ENCODE measurements around the gene PYCR2.

PYCR2 gene

DNA sequence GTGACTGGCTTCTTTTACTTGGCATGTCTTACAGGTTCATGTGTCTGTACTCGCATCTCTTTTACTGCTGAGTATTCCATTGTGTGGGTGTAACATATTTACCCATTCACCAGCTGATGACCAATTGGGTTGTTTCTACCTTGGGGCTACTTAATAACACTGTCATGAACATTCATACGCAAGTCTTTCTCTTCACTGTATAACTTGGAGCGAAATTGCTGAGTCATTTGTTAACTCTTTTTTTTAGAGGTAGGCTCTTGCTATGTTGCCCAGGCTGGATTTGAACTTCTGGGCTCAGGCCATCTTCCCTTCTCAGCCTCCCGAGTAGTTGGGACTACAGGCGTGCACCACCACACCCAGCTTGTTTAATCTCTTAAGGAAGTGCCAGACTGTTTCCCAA, 6.5 kb downstream of the PYCR2 start:
- no peak for DNase-seq

DNA sequence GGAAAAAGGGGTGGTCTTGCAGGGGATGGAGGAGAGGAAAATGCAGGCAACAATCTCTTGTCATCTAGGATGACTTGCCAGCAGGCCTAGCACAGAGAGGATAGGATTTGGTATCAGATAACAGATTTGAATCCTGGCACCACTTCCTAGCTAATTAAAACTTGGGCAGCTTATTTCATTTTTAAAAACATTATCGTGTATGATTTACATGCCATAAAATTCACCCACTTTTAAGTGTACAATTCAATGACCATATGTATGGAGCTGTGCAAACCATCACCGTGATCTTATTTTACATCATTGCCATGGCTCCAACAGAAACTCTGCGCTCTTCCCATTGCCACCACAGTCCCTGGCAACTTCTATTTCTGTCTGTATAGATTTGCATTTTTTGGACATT, 6.9 kb downstream of the PYCR2 start:
- DNase-seq, result no peak

DNA sequence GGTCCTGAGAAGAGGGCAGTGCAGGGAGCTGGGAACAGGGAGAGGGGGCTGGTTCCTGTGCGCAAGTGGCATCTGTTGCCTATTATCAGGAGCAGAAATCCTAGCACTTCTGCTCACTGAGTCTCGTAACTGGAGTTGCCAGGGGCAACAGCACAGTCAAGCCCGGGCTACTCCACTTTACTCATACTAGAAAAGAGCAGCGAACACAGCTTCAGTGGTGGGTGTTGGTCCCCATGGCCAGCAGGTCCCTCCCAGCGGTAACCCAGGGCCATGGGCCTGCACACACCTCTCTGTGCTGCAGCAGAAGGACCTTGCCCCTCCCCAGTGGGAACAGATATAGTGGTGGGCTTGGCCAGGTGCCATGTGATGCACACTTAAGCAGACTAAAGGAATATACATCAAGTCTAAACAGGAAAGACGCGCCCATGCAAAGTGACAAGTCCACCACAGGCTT, 8.5 kb downstream of the PYCR2 start:
- no peak for DNase-seq

DNA sequence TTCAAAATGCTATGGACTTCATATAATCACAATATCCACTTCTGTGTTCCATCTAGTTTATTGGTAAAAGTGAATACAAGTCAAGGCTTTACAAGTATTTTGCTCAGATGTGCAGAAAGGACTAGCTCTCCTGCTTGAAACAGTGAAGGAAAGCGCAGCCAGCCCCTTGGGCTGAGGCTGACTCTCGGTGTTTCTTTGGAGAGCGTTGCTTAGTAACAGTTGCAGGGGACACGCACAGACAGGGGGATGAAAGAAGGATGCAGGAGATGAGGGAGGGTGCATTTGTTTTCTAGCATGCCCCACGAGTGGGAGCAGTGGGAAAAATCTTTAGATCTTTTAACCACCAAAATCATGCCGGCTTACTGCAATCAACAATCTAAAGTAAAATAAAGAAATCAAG, 9.1 kb downstream of the PYCR2 start:
- DNase-seq, result no peak

DNA sequence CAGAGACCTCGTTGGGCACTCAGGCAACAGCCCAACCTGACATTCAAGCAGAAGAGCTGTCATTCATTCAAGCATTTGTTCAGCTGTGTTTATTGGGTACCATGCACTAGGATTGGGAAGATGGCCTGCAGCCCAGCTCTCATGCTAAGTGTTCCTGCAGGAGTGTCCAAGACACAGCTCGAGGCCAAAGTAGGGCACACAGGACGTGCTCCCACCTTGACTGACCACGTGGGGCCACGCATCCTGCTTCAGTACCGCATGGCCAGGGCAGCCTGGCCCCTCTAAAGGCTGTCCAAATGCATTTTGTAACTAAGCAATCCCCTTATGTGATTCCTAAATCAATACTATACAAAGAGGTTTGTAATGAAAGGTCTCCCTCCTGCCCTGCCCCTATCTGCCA, 9.7 kb downstream of the PYCR2 start:
- no peak for DNase-seq

DNA sequence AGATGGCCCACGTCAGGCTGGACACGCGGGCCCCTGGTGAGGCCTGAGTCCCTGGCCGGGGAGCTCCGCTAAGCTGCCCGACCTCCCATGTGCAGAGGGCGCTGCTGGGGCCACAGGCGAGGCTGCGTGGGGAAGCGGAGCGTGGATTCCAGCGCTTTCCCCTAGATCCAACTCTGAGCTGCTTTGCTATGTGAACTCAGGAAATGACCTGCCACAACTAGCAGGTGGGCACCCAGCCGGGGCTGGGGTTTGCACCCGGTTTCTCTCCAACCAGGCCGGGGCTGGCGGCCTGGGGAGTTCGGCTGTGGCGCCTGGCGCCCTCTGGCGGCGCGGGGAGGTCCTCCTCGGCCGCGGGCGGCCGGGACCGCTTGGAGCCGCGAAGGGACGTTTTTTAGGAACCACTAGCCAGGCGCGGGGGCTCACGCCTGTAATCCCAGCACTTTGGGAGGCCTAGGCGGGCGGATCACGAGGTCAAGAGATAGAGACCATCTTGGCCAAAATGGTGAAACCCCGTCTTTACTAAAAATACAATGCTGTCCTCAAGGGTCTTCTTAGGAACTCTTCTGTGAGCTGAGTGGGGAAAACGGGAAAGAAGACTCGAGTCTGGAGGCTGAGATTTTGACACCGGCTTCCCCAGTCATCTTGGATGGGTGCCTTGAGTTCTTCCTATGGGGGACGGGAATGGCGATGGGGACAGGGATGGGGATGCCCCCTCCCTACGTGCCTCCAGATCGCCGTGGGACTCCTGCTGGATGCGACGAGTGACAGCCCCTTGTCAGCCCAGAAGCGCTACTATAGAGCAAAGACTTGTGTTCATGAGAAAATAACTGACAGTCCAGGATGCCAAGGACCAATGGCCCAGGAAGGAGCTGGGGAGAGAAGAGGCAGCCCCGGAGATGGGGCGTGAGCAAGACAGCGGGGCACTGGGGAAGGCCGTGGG, 12.6 kb downstream of the PYCR2 start:
- DNase-seq, result peak; percentile 75

DNA sequence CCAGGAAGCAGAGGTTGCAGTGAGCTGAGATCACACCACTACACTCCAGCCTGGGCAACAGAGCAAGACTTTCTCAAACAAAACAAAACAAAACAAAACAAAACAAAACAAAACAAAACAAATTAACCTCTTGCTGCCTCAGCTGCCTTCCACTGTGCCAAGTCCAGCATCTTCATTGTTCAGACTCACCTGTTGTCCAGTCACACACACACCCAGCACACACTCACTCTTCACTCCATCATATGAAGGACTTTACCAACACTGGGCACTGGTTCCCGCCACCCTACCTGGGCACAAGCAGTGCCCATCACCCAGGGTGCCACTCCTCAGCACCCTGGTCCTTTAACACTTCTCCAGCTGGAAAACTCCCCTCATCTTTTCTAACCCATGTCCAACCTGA, 14.6 kb downstream of the PYCR2 start:
- DNase-seq, result no peak

DNA sequence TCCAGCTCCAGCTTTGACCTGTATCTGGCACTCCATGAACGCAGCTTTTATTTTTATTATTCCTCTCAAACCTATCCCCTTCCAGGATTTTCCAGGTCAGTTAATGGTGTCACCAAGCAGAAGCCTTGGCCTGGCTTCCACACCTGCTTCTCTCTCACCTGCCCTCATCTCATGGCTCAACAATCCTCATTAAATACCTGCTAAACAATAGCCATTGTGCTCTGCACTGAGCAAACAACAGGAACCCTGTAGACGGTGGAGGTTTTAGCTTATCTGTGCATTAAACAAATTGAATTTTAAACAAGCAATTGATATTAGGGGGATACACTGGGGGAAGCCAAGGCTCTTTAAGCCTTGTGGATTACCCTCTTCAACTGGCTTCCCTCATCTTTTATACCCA, 15.3 kb downstream of the PYCR2 start:
- DNase-seq, result no peak

DNA sequence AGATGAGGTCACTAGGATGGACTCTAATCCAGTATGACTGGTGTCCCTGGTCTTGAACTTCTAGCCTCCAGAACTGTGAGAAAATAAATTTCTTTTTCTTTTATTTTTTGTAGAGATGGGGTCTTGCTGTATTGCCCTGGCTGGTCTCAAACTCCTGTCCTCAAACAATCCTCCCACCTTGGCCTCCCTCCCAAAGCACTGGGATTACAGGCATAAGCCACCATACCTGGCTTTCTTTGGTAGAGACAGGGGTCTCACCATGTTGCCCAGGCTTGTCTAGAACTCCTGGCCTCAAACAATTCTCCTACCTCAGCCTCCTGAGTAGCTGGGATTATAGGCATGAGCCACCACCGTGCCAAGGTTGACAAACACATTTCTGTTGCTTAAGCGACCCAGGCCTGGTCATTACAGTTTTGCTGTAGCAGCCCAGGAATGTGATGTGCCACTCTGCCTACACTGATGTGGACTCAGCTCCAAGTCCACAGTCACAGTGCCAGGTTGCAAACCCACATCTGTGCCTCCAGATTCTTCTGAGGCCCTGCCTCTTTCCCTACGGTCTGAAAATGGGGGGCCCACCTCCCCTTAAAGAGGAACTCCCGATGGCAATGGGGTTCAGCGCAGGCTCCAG, 15.9 kb downstream of the PYCR2 start:
- no peak for DNase-seq

DNA sequence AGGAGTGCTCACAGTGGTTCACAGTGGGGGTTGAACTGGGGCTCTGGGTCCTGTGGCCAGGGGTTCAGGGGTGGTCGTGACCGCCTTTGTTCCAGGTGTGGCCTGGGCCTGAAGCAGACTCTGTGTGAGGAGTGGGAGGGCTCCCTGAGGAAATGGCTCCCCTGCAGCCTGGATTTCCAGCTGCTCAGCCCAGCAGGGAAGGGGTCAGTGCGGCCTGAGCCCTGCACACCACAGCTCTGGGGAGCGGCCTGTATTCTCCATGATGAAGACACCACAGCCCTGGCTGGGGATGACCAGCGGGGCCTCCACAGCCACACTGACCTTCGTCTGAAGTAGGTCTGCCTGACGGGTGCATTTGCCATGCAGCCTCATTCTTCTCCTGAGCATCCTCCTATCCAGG, 16.7 kb downstream of the PYCR2 start:
- no peak for DNase-seq

DNA sequence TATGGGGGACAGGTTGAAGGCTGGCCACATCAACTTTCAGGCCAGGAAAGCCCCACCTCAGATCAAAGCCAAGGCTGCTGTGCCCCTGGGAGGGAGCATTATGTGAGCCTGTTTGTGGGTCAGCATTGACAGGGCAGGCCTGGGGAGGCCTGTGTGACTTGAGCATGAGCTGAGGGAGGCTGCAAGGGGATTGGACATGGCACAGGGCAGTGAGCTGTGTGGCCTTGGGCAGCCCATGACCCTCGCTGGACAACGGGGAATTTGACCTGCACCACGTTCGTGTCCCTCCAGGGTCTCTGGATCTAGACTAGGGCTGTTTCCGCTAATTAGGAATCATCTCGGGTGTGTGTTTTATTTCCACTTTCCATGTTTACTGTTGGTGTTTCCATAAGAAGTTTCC, 17.6 kb downstream of the PYCR2 start:
- DNase-seq, result no peak

DNA sequence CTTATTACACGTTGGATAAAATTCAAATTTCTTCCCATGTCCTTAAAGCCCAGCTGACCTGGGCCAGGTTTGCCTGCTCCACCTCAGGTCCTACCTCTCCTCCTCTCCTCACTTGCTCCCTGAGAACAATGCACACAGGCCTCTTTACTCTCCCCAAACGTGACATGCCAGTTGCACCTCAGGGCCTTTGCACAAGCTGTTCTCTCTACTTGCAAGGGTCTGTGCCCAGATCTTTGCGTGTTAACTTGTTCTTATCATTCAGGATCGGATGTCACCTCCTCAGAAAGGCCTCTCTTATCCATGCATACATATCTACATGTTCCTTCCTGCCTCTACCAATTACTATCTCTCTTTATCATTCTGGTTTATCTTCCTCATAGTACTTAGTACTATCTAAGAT, 20.4 kb downstream of the PYCR2 start:
- DNase-seq, result no peak

DNA sequence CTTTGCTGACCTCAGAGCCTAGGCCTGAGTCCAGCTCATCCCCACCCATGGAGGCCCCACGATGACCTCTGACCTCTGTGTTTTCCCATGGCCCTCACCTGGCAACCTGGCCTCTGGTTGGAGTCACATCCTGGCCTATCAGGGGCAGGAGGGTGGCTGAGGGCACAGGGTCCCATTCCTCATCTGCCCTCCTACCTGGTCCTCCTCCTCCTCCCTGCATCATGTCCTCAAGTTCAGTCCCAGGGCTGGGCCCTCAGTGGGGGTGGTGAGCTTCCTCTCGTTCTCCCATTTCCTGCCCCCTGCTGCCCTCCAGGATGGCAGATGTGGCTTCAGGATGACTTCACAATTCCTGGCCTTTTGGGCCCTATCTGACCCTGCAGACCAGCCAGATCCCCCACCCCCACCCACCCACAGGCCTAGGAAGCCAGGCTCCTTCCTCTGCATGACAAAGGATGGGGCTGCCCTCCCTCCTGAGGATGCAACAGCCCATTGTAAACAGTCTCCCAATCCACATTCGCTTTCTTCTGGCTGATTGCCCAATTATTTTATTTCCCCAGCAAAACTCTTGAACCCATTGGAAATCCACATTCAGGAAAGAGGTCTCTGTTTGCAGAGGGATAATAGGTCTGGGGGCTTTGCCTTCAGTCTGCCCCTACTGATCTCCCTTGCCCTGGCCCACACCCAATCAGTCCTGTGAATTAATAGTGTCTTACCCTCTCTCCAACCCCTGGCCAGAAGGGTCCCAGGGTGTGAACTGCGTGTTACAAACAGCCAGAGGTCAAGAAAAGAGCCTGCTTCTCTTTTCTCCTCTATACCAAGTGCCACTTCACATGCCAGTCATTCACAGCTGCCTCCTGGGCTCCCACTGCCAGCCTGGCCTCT, 24.8 kb downstream of the PYCR2 start:
- no peak for DNase-seq

DNA sequence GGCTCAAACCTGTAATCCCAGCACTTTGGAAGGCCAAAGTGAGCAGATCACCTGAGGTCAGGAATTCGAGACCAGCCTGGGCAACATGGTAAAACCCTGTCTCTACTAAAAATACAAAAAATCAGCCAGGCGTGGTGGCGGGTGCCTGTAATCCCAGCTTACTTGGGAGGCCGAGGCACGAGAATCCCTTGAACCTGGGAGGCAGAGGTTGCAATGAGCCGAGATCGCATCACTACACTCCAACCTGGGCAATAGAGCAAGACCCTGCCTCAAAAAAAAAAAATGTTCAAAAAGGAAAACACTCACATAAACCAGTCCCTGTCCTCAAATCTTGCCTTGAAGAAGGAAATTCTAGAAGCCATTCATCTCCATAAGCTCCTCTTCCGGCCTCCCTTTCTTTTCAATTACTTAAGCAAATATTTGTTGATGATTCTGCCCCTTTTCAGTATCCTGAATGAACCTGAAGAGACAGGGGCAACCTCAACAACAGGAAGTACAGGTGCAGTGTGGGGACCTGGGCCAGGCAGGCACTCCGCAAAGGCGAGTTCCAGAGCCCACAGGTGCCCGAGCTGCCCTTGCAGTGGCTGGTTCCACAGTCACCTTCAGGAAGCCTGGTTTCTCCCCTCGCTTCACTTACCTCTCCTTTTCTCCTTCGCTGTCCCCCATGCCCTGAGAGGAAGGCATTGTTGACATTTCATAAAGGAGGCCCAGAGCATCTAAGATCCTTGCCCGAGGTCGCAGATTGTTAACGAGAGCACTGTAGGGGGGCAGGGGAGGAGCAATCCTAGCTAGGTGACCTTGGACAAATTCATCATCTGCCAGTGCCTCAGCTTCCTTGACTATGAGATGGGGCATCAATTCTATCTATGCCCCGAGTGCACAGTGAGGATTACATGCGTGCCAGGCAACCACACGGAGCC, 26.2 kb downstream of the PYCR2 start:
- no peak for DNase-seq

DNA sequence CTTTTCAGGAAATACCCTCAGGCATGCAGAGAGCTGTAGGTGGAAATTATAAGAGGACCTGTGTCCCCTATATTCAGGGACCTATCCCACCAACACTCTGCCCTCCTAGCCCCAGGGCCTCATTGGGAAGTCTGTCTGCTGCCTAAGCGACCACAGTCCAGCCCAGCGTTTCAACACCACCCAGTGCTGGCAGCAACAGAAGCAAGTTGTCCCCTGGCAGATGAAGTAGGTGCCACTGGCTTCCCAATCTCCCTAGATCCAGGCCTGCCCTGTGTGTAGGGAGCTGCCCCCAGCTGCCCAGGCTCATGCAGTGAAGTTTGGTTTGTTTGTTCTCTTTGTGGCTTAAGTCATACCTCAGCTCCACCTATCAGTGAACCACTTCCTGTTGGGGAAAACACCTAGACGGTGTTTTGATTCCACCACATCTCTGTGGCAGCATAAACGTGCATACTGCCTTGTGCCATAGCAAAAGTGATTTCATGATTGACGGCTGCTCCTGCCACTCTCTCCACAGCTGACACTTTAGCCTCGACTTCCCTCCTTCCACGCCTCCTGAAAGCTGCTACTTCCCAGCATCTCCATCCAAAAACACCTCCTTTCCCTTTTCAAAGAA, 27.0 kb downstream of the PYCR2 start:
- peak; percentile 66 for DNase-seq

DNA sequence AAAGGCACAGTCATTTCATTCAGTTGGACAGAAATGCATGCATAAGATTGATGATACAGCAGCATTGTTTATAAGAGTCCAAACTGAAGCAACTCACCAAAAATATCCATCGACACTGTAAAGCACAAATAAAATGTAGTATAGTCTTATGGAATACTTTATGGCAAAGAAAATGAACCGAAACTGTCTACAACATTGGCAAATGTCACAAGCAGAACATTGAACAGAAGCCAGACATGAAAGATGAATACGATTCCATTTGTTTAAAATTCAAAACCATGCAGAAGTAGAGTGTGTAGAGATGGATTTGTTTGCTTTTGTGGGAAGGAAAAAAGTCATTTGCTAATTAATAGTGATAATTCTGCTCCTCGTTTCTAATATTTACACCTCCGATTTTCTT, 27.6 kb downstream of the PYCR2 start:
- no peak for DNase-seq

DNA sequence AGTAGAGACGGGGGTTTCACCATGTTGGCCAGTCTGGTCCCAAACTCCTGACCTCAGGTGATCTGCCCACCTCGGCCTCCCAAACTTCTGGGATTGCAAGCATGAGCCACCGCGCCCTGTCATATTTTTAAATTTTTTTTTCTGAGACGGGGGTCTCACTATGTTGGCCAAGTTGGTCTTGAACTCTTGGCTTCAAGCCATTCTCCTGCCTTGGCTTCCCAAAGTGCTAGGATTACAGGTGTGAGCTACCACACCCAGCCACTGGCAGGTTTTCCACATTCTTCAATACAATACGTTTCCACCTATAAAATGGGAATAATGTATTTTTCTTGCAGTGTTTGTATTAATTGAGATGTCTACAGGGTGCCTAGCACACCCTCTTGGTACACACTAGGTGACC, 31.7 kb downstream of the PYCR2 start:
- no peak for DNase-seq

DNA sequence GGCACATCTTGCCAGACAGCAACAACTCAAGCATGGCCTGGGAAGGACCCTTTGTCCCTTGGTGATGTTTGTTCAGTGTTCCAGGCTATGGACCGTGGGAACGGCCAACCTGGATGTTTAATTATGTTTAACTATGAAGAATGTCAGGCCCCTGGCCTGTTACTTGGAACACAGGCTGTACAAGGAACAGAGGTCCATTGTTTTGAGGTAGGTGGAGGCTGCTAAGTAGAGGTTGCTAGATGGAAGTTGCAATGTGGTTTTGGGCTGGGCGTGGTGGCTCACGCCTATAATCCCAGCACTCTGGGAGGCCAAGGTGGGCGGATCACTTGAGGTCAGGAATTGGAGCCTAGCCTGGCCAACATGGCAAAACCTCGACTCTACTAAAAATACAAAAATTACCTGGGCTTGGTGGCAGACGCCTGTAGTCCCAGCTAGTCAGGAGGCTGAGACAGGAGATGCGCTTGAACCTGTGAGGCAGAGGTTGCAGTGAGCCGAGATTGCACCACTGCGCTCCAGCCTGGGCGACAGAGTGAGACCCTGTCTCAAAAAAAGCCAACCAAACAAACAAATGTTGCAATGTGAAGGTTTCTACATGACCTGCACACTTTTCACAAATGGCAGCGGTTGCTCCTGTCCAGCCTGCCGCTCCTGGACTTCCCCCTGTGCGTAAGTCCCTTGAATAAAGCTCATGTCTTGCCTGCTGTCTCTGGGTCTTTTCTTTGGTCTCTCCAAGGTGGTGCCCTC, 32.6 kb downstream of the PYCR2 start:
- no peak for DNase-seq

DNA sequence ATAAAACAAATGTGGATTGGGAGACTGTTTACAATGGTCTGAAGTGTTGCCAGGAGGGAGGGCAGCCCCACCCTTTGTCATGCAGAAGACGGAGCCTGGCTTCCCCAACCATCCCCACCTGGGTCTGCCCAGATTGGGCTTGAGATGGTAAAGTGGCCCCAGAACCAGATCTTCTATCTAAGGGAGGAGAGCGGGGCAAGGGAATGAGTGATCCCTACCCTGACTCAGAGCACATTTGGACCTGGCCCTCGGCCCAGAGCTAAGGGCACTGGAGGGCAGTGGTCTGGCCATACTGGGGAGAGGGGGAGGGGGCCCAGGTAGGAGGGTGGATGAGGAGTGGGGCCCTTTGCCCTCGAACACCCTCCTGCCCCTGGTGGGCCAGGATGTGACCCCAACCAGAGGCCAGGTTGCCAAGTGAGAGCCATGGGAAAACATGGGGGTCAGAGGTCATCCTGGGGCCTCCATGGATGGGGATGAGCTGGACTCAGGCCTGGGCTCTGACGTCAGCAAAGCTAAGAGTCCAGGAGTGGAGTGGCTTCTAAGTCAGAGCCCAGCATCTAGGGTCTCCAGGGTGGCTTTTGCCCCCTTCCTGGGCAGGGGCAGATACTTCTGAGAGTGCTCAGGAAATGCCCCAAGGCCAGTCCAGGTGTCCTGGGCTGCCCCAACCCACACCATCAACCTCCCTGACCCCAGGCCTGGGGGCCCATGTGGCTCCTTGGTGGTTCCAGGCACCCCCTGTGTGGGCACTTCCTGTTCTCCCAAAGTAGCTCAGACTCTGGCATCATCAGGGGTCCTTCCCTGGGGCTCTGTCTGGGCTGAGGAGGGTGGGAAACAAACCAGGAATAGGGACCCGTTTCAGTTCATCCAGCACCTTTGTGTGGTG, 33.5 kb downstream of the PYCR2 start:
- DNase-seq, result no peak

DNA sequence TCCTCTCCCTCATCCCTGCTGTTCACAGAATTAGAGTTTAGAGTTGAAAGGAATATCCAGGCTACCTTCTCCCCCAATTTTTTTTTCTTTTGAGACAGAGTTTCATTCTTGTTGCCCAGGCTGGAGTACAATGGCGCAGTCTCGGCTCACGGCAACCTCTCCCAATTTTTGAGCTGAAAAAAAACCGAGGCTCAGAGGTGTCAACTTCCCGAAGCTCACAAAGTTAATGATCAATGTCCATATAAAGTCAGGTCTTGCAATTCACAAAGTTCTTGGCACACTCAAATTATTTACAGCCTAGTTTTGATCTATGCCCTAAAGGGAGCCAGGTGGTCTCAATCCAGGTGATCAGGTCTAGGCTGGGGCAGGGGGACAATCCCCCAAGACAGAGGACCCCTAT, 34.3 kb downstream of the PYCR2 start:
- DNase-seq, result no peak
